Measurements from ENCODE around the gene S100A16.
"Not testable (repeated sequence)": the region's sequence is repeated elsewhere in the genome, so short reads cannot be mapped to it uniquely, and the experiment has no call there.

Gene S100A16

GRCh38 chr1:153585006-153585405 lies 27.9 kb downstream of the S100A16 start:
- no peak for DNase-seq (ENCODE audit: low read depth)

- no peak for DNase-seq (ENCODE audit: low read depth)
Observed at GRCh38 chr1:153583976-153584375, 29.0 kb downstream of the S100A16 start.

- DNase-seq (ENCODE audit: low read depth) = not testable (repeated sequence)
Observed at GRCh38 chr1:153583514-153583913, 29.4 kb downstream of the S100A16 start.

- not testable (repeated sequence) for DNase-seq (ENCODE audit: low read depth)
Observed at GRCh38 chr1:153582836-153583235, 30.1 kb downstream of the S100A16 start.

- no peak for DNase-seq (ENCODE audit: low read depth)
Observed at GRCh38 chr1:153578936-153579335, 34.0 kb downstream of the S100A16 start.

GRCh38 chr1:153578490-153578889 lies 34.4 kb downstream of the S100A16 start:
- no peak for DNase-seq (ENCODE audit: low read depth)

GRCh38 chr1:153577624-153578051 lies 35.3 kb downstream of the S100A16 start:
- no peak for DNase-seq (ENCODE audit: low read depth)

- DNase-seq (ENCODE audit: low read depth) = no peak
Observed at GRCh38 chr1:153577138-153577537, 35.8 kb downstream of the S100A16 start.

GRCh38 chr1:153575497-153575896 lies 37.4 kb downstream of the S100A16 start:
- not testable (repeated sequence) for DNase-seq (ENCODE audit: low read depth)

GRCh38 chr1:153575081-153575491 lies 37.9 kb downstream of the S100A16 start:
- DNase-seq (ENCODE audit: low read depth) = not testable (repeated sequence)

- DNase-seq (ENCODE audit: low read depth) = no peak
Observed at GRCh38 chr1:153573351-153573750, 39.6 kb downstream of the S100A16 start.

GRCh38 chr1:153572569-153573015 lies 40.3 kb downstream of the S100A16 start:
- peak; percentile 35 for DNase-seq (ENCODE audit: low read depth)

- DNase-seq (ENCODE audit: low read depth) = no peak
Observed at GRCh38 chr1:153571706-153572105, 41.2 kb downstream of the S100A16 start.

GRCh38 chr1:153570874-153571273 lies 42.1 kb downstream of the S100A16 start:
- DNase-seq (ENCODE audit: low read depth) = no peak

GRCh38 chr1:153569465-153569864 lies 43.5 kb downstream of the S100A16 start:
- no peak for DNase-seq (ENCODE audit: low read depth)

- peak; percentile 53 for DNase-seq (ENCODE audit: low read depth)
Observed at GRCh38 chr1:153568367-153569099, 44.4 kb downstream of the S100A16 start.

- DNase-seq (ENCODE audit: low read depth) = no peak
Observed at GRCh38 chr1:153567621-153568366, 45.1 kb downstream of the S100A16 start.

GRCh38 chr1:153566414-153567371 lies 46.2 kb downstream of the S100A16 start:
- peak; percentile 94 for DNase-seq (ENCODE audit: low read depth)

- peak; percentile 74 for DNase-seq (ENCODE audit: low read depth)
Observed at GRCh38 chr1:153565529-153566374, 47.2 kb downstream of the S100A16 start, which contains the start of gene S100A2. TSS of gene S100A2 (minus strand) at chr1:153565844. CDS start at chr1:153563877, 1,967 bp downstream.

GRCh38 chr1:153563991-153564390 lies 48.9 kb downstream of the S100A16 start:
- no peak for DNase-seq (ENCODE audit: low read depth)

- no peak for DNase-seq (ENCODE audit: low read depth)
Observed at GRCh38 chr1:153563483-153563901, 49.4 kb downstream of the S100A16 start.
